SHP77 treated with DMSO at 0.1 percent for 48 hours (cell line): ENCODE data around the gene FAM168B.
"Not testable (repeated sequence)": the region's sequence is repeated elsewhere in the genome, so short reads cannot be mapped to it uniquely, and the experiment has no call there.

Source experiments
- DNase-seq: peaks from one replicate; lab custom pipeline; 2025; lab: John Stamatoyannopoulos, UW

The FAM168B gene

GRCh38 chr2:131093006-131093695 is at the start of gene FAM168B:
Gene FAM168B, minus strand, starts transcription at chr2:131093460. Its CDS starts 10,814 bp downstream, at chr2:131082646.
- DNase-seq: peak; percentile 56

- DNase-seq: no peak
Measured at GRCh38 chr2:131142849-131143248, 49.6 kb upstream of the FAM168B start.

GRCh38 chr2:131140581-131140980 is 47.3 kb upstream of the FAM168B start:
- DNase-seq: no peak

GRCh38 chr2:131132729-131133128 is 39.5 kb upstream of the FAM168B start:
- no peak for DNase-seq

- no peak for DNase-seq
Measured at GRCh38 chr2:131130298-131130596, 37.0 kb upstream of the FAM168B start.

GRCh38 chr2:131127981-131128380 is 34.7 kb upstream of the FAM168B start:
- DNase-seq: no peak

- DNase-seq: no peak
Measured at GRCh38 chr2:131127076-131127475, 33.8 kb upstream of the FAM168B start.

- no peak for DNase-seq
Measured at GRCh38 chr2:131126436-131126835, 33.2 kb upstream of the FAM168B start.

GRCh38 chr2:131125195-131125757 is 32.0 kb upstream of the FAM168B start:
- no peak for DNase-seq

GRCh38 chr2:131123192-131123591 is 29.9 kb upstream of the FAM168B start:
- no peak for DNase-seq

GRCh38 chr2:131122496-131122895 is 29.2 kb upstream of the FAM168B start:
- DNase-seq: no peak

GRCh38 chr2:131121464-131121863 is 28.2 kb upstream of the FAM168B start:
- DNase-seq: no peak

GRCh38 chr2:131120815-131121317 is 27.6 kb upstream of the FAM168B start:
- DNase-seq: no peak

- no peak for DNase-seq
Measured at GRCh38 chr2:131115752-131116151, 22.5 kb upstream of the FAM168B start.

- not testable (repeated sequence) for DNase-seq
Measured at GRCh38 chr2:131114950-131115349, 21.7 kb upstream of the FAM168B start.

- DNase-seq: no peak
Measured at GRCh38 chr2:131113566-131114227, 20.4 kb upstream of the FAM168B start.

- DNase-seq: no peak
Measured at GRCh38 chr2:131112529-131112928, 19.3 kb upstream of the FAM168B start.

- DNase-seq: no peak
Measured at GRCh38 chr2:131105950-131106801, 12.9 kb upstream of the FAM168B start.

GRCh38 chr2:131105156-131105949 is 12.1 kb upstream of the FAM168B start, which contains the start of gene PLEKHB2:
Gene PLEKHB2, plus strand, starts transcription at chr2:131105336. Its CDS starts 15,606 bp downstream, at chr2:131120942.
- peak; percentile 82 for DNase-seq

GRCh38 chr2:131104487-131105155 is 11.4 kb upstream of the FAM168B start:
- peak; percentile 82 for DNase-seq

- DNase-seq: no peak
Measured at GRCh38 chr2:131103165-131103564, 9.9 kb upstream of the FAM168B start.
